Stimulated activated CD8-positive, alpha-beta memory T cell treated with anti-CD3 and anti-CD28 coated beads, Interleukin-12 subunit alpha, Interleukin-12 subunit beta, amount 100 ng/mL, for 4 hours (primary cell): ENCODE measurements around the gene NEUROD6.

Experiments used
- DNase-seq: peaks from one replicate; pipeline ENCODE4 v3.0.0-alpha.2; 2020; ENCODE audit warnings: low read depth

NEUROD6 gene

GRCh38 chr7:31333291-31333690 is 7.2 kb downstream of the NEUROD6 start:
- DNase-seq = no peak

GRCh38 chr7:31327071-31327470 is 13.5 kb downstream of the NEUROD6 start:
- DNase-seq = no peak

GRCh38 chr7:31326416-31326815 is 14.1 kb downstream of the NEUROD6 start:
- no peak for DNase-seq

- DNase-seq = no peak
These were observed 17.4 kb downstream of the NEUROD6 start for GRCh38 chr7:31323101-31323500.

GRCh38 chr7:31320675-31321074 is 19.9 kb downstream of the NEUROD6 start:
- no peak for DNase-seq

- DNase-seq = no peak
These were observed 22.2 kb downstream of the NEUROD6 start for GRCh38 chr7:31318313-31318712.

- no peak for DNase-seq
These were observed 23.6 kb downstream of the NEUROD6 start for GRCh38 chr7:31316876-31317275.

- DNase-seq = no peak
These were observed 24.8 kb downstream of the NEUROD6 start for GRCh38 chr7:31315758-31316157.

- no peak for DNase-seq
These were observed 25.7 kb downstream of the NEUROD6 start for GRCh38 chr7:31314781-31315180.

- DNase-seq = no peak
These were observed 27.6 kb downstream of the NEUROD6 start for GRCh38 chr7:31312889-31313288.

- no peak for DNase-seq
These were observed 29.0 kb downstream of the NEUROD6 start for GRCh38 chr7:31311552-31311951.

- no peak for DNase-seq
These were observed 30.1 kb downstream of the NEUROD6 start for GRCh38 chr7:31310321-31310935.

GRCh38 chr7:31309407-31309806 is 31.1 kb downstream of the NEUROD6 start:
- DNase-seq = no peak

GRCh38 chr7:31308652-31309051 is 31.9 kb downstream of the NEUROD6 start:
- DNase-seq = no peak

- DNase-seq = no peak
These were observed 32.6 kb downstream of the NEUROD6 start for GRCh38 chr7:31307972-31308371.

- no peak for DNase-seq
These were observed 35.3 kb downstream of the NEUROD6 start for GRCh38 chr7:31305260-31305659.

GRCh38 chr7:31304446-31304845 is 36.1 kb downstream of the NEUROD6 start:
- DNase-seq = no peak

- no peak for DNase-seq
These were observed 38.2 kb downstream of the NEUROD6 start for GRCh38 chr7:31302356-31302755.

GRCh38 chr7:31299336-31299735 is 41.2 kb downstream of the NEUROD6 start:
- no peak for DNase-seq

GRCh38 chr7:31290601-31291000 is 49.9 kb downstream of the NEUROD6 start:
- DNase-seq = no peak
